GM19395 (cell line): ENCODE results near the gene DSEL.

Source experiments
- ATAC-seq: cut with Tn5 transposase; IDR thresholded peaks from one replicate; pipeline ENCODE4 v1.9.1; 2021; ENCODE audit warnings: mild to moderate bottlenecking, moderate library complexity; ENCODE audit not compliant: unreplicated experiment

DSEL gene

GRCh38 chr18:67516539-67517443 lies at the start of gene DSEL:
Gene DSEL (minus strand): TSS chr18:67516720. CDS start chr18:67514608, 2,112 bp downstream.
- ATAC-seq = peak; percentile 89

GRCh38 chr18:67553437-67553836 lies 36.9 kb upstream of the DSEL start:
- no peak for ATAC-seq

- ATAC-seq = no peak
Measured at GRCh38 chr18:67550872-67551520, 34.5 kb upstream of the DSEL start.

- no peak for ATAC-seq
Measured at GRCh38 chr18:67549946-67550345, 33.4 kb upstream of the DSEL start.

- no peak for ATAC-seq
Measured at GRCh38 chr18:67545681-67546080, 29.2 kb upstream of the DSEL start.

GRCh38 chr18:67540559-67540958 lies 24.0 kb upstream of the DSEL start:
- ATAC-seq = no peak

GRCh38 chr18:67531929-67532328 lies 15.4 kb upstream of the DSEL start:
- no peak for ATAC-seq

GRCh38 chr18:67525328-67526099 lies 9.0 kb upstream of the DSEL start:
- ATAC-seq = no peak

- ATAC-seq = no peak
Measured at GRCh38 chr18:67520351-67520921, 3.9 kb upstream of the DSEL start.

GRCh38 chr18:67519592-67519991 lies 3.1 kb upstream of the DSEL start:
- ATAC-seq = no peak

GRCh38 chr18:67518566-67518965 lies 2.0 kb upstream of the DSEL start:
- no peak for ATAC-seq

- no peak for ATAC-seq
Measured at GRCh38 chr18:67517444-67517765, 885 bp upstream of the DSEL start.

- ATAC-seq = peak; percentile 44
Measured at GRCh38 chr18:67515942-67516538, 480 bp downstream of the DSEL start.

- no peak for ATAC-seq
Measured at GRCh38 chr18:67514901-67515540, 1.5 kb downstream of the DSEL start.

GRCh38 chr18:67514465-67514864 lies 2.1 kb downstream of the DSEL start:
- ATAC-seq = no peak

GRCh38 chr18:67513280-67513679 lies 3.2 kb downstream of the DSEL start:
- ATAC-seq = no peak

- ATAC-seq = no peak
Measured at GRCh38 chr18:67511840-67512239, 4.7 kb downstream of the DSEL start.

- ATAC-seq = no peak
Measured at GRCh38 chr18:67510831-67511230, 5.7 kb downstream of the DSEL start.

- no peak for ATAC-seq
Measured at GRCh38 chr18:67509741-67510391, 6.7 kb downstream of the DSEL start.

GRCh38 chr18:67508146-67508545 lies 8.4 kb downstream of the DSEL start:
- no peak for ATAC-seq
